Vagina (tissue), 2 donors: ENCODE results near the gene OPHN1.

ENCODE experiments used
- POLR2A ChIP-seq, 2 donors: fragments of 450-650 bp; IDR thresholded peaks; one replicate each; pipeline ENCODE4 v1.6.1; 2017; ENCODE audit warnings: antibody characterized with exemption in 2 of 2, mild to moderate bottlenecking in 2 of 2, moderate library complexity in 2 of 2
- POLR2AphosphoS5 ChIP-seq, 2 donors: sonication (generic); formaldehyde crosslinking; IDR thresholded peaks; one replicate each; pipeline ENCODE4 v1.9.0; 2017; ENCODE audit warnings: antibody characterized with exemption in 2 of 2, mild to moderate bottlenecking in 2 of 2, low read depth in 1 of 2; ENCODE audit not compliant: insufficient read depth in 1 of 2
- TF ChIP-seq, protein P1 (sequence below), 3 experiments: fragments of 450-650 bp in 2 of 3; fragments of 200-600 bp in 1 of 3; sonication (generic) in 1 of 3; IDR thresholded peaks; one replicate each; pipeline ENCODE4 v1.5.1; 2017 to 2019; ENCODE audit warnings: antibody characterized with exemption in 3 of 3, mild to moderate bottlenecking in 2 of 3, moderate library complexity in 2 of 3

DNA sequence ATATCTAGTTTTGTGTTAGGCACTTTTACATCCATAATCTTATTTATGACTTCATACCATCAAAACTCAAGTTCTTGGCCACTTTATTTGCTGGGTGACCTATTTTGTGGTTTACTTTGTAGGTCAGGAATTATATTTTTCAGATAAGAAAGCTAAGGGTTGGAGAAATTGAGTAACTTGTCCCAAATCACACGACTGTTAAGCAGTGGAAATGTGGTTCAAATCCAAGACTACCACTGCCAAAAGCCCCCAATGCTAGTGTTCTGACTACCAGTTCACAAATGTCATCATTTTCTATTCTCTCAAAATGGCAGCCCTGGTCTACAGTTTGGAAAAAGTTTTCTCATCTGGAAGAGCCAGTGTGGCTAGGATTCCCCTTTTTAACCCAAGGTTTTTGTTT lies 74.6 kb downstream of the OPHN1 start:
- TF ChIP-seq, protein P1, sequence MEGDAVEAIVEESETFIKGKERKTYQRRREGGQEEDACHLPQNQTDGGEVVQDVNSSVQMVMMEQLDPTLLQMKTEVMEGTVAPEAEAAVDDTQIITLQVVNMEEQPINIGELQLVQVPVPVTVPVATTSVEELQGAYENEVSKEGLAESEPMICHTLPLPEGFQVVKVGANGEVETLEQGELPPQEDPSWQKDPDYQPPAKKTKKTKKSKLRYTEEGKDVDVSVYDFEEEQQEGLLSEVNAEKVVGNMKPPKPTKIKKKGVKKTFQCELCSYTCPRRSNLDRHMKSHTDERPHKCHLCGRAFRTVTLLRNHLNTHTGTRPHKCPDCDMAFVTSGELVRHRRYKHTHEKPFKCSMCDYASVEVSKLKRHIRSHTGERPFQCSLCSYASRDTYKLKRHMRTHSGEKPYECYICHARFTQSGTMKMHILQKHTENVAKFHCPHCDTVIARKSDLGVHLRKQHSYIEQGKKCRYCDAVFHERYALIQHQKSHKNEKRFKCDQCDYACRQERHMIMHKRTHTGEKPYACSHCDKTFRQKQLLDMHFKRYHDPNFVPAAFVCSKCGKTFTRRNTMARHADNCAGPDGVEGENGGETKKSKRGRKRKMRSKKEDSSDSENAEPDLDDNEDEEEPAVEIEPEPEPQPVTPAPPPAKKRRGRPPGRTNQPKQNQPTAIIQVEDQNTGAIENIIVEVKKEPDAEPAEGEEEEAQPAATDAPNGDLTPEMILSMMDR (IDR thresholded peaks at IDR 0.05): no peak
- TF ChIP-seq POLR2A (IDR thresholded peaks at IDR 0.05) (no peak), POLR2AphosphoS5 (IDR thresholded peaks at IDR 0.05; ENCODE audit: insufficient read depth in 1 of 2, low read depth in 1 of 2) (no peak)
